Measurements from ENCODE around the gene SDSL.

The SDSL gene

GRCh38 chr12:113469949-113470743, 48.0 kb downstream of the SDSL start:
- no peak for DNase-seq

DNA sequence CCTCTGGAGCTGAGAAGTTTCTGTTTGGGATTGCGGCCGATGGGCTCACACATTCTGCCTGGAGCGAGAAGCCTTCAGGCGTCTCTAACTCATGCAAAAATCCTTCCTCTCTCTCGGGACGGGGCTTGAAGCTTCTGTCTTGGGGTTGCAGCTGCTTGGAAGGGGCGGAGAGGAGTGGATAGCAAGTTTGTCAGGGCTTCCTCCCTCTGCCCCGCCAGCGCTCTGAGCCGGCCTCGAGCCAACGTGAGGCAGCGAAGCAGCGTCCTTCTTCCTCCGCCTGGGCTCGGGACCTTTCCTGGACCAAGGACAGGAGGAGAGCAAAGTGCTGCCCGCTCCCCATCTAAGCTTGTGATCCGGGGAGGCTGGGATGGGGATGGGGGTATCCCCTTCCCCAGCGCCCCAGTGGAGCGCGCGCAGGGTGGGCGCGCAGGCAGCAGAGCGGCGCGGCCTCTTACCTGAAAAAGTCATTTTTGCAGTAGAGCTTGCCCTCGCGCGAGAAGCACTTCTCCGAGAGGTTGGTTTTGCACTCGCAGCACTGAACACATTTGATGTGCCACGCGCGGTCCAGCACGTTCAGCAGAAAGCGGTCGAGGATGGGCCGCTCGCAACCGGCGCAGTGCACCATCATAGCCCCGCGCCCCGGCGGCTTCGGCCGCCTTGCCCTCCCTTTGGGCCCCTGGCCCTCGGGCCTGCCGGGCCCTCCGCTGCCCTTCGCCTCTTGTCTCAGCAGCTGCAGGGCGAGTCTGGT, 48.9 kb downstream of the SDSL start:
- DNase-seq, result no peak

- DNase-seq, result no peak
Measured at GRCh38 chr12:113471619-113472171, 49.5 kb downstream of the SDSL start, which contains the start of gene LHX5. LHX5 (minus strand) TSS chr12:113471871; CDS start chr12:113471498, 373 bp downstream.

GRCh38 chr12:113472191-113473121, 50.3 kb downstream of the SDSL start:
- no peak for DNase-seq

DNA sequence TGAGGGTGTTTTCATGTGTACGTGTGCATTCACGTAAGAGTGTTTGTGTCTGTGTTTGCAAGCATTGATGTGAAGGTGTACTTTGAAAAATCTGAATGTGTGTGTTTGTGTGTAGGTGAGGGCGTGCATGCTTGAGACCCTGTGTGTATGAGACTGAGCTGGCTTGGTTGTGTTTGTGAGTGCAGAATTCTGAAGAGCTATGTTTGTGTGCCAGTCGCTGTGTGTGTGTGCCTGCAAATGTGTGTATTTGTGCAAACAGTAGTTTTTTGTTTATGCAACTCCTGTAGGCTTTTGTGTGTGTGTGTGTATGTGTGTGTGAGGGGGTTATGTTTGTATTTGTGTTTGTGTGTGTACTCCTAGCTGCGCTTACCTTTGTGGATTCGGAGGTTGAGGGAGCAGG, 51.2 kb downstream of the SDSL start:
- no peak for DNase-seq

GRCh38 chr12:113473942-113474341, 51.8 kb downstream of the SDSL start:
- peak; percentile 53 for DNase-seq

GRCh38 chr12:113474635-113475436, 52.7 kb downstream of the SDSL start:
- DNase-seq, result no peak

DNA sequence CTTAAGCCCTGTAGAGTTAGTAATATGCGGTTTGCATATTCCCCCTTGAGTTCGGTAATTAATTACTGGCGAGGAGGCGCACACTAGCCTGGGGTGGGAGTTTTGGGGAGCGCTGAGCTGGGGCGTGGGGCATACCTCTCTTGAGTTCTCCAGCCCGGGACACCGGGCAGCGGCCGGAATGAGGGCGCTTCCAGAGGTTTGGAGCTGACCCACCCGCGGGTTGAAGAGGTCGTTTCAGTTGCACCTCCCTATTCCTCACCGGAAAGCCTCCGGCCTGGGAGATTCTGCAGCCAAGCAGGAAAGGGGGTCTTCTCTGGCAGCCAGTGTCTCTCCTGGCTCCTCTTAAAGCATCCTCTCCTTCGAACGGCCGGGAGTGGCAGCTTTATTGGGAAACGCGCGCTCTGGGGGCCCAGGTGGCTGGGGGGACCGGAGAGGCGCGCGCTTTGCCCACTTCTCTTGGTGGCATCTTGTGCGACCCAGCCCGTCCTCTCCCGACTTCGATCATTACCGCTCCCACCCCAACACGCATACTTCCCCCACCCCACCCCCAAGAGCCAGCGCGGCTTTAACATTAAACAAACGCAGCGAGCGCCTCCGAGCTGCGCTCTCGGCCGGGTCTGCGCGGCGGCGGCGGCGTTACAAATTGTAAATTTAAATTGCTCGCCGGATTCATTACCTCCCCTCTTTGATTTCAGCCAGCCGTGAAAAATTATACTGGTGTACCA, 53.4 kb downstream of the SDSL start:
- no peak for DNase-seq

DNA sequence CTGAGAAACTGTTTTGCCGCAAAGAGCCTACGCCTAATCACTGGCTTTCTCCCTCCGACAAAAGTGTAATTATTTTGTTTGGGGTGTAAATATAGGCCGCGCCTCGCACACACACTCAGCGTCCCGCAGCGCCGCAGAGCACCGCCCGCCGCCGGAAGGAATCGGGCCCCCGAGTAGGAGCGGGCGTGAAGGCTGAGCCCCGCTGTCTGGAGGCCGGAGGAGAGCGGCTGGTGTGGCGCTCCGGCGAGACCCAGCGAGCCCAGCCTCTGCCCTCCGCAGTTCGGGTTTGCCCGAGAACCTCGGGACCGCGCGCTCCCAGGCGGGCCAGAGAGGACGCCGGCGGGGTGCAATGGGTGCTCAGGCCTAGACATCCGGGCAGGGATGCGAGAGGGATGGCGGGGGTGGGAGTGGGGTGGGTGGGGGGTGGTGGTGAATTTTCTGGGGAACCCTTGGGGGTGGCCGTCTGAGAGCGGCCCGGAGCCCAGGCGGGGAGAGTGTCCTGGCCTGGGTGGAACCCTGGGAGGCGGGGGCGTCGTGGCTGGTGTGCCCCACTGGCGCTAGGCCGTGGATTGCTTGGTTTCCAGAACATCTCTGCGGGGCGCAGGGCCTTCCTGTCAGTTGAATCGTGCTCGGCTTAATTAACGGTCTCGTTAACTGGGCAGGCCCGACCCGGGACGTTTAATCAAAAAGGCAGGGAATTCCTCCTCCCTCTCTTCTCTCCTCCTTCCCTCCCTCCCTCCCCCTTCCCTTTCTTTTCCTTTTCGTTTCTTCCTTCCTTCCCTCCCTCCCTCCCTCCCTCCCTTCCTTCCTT, 54.2 kb downstream of the SDSL start:
- DNase-seq, result no peak

DNA sequence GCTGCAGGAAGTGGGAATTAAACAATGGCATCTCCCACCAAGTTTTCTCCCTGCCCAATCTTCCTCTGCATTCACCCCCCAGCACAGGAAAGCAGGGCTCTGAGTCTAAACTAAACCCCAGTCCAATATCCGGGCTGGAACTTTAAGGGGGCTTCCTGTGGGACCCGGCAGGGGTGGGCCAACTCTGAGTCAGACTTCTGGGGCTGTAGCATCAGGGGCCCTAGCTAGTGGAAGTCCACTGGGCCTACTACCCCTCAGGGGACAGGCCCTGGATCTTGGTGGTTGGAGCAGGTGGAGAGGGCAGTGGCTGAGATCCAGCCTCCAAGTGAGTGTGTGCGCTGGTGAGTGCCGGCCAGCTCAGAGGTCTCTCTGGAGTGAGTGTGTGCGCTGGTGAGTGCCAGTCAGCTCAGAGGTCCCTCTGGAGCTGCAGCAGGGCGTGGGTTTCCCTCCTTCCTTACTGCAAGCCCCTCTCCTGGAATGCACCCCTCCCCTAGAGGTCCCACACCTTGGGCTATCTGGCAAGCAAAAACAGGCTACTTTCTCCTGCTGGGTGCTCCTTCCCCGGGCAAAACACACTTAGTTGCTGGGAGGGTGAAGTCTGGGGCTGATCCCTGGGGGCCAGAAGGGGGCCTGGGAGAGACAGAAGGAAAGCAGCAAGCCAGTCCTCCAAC, 55.1 kb downstream of the SDSL start:
- peak; percentile 61 for DNase-seq

- no peak for DNase-seq
Measured at GRCh38 chr12:113477842-113478215, 55.6 kb downstream of the SDSL start.

DNA sequence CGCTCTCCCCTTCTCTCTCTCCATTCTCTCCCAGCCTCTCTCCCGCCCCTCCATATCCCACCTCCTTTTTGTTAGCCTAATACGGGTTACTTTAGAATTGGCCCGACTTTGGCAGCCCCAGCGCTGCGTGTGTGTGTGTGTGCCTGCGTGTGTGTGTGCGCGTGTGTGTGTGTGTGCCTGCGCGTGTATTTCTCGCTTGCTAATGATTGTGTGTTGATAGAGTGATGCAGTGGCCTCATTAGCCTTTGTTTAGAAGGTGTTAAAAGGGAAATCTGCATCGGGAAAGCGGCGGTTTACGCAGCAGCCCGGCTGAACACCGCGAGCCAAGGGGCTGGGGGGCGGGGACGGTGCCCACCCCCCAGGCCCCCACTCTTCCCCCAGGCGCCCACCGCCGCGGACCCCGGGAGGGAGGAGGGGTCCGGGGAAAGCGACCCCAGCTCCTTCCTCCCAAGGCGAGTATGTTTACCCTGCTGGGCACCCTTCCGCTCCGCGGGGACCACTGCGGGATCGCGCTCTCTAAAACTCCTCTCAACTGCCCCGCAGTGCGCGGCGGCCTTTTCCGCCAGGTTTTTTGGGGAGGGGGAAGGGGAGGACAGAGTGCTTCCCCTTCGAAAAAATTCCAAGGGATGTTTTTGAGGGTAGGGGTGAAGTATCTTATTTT, 56.3 kb downstream of the SDSL start:
- DNase-seq, result no peak

GRCh38 chr12:113479216-113479589, 57.0 kb downstream of the SDSL start:
- no peak for DNase-seq

GRCh38 chr12:113479590-113480335, 57.6 kb downstream of the SDSL start:
- DNase-seq, result no peak

DNA sequence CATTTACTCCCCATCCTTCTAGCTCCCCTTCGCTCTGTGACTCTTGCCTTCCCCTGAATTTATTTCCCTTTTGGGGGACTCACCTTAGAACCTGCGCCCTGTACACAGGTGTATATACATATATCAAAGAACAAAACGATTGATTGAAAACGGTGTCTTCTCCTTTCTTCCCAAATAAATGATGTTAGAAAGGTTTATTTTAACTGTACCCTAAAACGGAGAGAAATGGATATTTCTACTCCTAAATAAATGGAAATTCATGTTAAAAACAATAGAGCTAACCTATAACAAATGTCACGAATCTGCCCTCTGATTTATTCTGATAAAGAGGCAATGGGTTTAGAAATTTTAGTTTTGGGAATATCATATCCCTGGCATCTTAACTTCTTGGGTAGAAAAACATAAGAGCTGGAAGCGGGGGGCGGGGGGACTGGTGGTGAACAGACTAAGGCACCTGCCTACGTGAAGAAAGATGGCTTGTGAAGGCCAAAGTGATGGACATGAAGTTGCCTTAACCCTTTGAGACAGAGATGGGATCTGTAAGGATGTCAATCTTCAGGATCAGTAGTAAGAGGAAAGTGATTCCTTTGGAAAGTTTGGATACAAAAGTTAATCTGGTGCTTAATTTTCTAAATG, 58.3 kb downstream of the SDSL start:
- no peak for DNase-seq

- no peak for DNase-seq
Measured at GRCh38 chr12:113482334-113482733, 60.2 kb downstream of the SDSL start.

DNA sequence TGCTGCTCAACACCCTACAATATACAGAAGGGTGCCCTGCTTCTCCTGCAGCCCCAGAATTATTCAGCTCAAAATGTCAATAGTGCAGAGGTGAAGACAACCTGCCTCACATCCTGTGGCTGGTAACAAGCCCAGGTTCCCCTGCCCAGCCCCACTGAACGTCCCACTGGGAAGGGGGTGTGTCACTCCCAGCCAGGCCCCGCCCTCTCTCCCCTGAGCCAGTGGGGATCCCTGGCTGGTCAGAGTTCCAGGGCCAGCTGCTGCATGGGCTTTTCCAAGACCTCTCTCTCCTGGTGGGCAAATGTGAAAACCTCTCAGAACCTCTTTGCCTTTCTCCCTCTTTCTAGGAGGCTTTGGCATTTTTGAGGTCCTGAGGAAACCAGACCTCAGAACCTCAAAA, 63.1 kb downstream of the SDSL start:
- DNase-seq, result no peak

DNA sequence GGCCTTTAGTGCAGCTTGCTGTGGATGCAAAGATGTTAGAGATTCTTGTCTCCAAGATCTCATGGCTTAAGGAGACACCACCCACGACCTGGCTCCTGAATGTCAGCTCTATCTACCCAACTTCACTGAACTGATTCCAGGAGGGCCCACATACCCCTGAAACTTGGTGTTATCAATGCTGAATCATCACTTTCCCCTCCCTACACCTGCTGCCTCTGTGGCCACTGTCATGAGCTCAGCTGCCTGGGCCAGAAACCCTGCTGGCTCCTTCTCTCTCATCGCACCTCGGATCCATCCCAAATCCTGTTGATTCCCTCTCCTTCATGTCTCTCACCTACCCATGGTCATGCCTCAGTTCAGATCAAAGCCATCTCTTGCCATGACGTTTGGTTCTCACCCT, 64.5 kb downstream of the SDSL start:
- no peak for DNase-seq
